ENCODE results near the gene KLK8.

GRCh38 chr19:51031880-51032225 is 30.4 kb upstream of the KLK8 start:
- TF ChIP-seq CTCF (IDR thresholded peaks at IDR 0.05; ENCODE audit: insufficient read depth, low read length, poor library complexity, severe bottlenecking) (no peak), EZH2phosphoT487 (conservative IDR thresholded peaks at IDR 0.05; ENCODE audit: low read length) (no peak)

All from SU-DHL-6 (cell line).